NCI-H2227 (cell line): ENCODE measurements around the gene CYP46A1.

ENCODE experiments used
- DNase-seq: peaks from one replicate; lab custom pipeline; 2025; ENCODE audit not compliant: unreplicated experiment; lab: John Stamatoyannopoulos, UW

The CYP46A1 gene

GRCh38 chr14:99673305-99674063, 10.6 kb upstream of the CYP46A1 start:
- DNase-seq: no peak

DNA sequence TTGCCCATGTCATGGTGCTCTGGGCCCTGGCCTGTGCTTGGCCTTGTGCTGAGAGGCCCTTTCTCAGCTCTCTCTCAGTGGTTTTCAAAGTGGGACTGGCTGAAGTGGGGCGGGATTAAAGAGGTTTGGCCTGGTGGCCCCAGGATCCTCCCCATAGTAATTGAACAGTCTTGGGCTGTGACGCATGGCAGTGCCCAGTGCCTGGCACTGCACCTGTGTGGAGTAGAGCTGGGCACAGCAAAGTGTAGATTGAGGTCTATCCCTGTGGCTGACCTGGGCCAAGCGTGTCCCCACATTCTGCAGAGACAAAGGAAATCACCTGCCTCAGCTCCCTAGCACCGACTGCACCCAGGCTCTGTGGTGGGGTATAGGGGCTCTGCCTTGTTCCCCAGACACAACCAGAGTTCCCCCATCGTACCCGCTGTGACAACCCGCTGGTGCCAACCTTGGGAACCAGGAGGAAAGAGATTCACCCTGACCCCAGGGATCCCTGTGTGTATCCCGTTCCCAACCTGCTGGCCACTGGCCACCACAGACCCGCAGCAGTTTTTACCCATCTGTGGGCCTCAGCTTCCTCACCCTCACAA, 9.9 kb upstream of the CYP46A1 start:
- DNase-seq: no peak

- DNase-seq: no peak
Observed at GRCh38 chr14:99674776-99675381, 9.2 kb upstream of the CYP46A1 start.

DNA sequence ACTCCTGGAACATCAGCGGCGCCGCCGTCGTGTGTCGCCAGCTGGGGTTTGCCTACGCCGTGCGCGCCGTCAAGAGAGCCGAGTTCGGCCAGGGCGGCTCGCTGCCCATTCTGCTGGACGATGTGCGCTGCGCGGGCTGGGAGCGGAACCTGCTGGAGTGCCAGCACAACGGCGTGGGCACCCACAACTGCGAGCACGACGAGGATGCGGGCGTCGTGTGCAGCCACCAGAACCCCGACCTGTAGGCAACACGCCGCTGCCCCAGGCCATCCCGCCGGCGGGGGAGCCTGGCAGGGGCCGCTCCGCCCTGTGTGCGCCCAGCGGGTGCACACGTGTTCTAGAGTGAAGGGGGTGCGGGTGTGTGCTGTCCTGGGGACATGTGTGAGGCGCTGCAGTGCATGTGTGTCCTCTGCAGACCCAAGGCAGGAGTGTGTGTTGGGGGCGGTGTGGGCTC, 8.7 kb upstream of the CYP46A1 start:
- DNase-seq: no peak

DNA sequence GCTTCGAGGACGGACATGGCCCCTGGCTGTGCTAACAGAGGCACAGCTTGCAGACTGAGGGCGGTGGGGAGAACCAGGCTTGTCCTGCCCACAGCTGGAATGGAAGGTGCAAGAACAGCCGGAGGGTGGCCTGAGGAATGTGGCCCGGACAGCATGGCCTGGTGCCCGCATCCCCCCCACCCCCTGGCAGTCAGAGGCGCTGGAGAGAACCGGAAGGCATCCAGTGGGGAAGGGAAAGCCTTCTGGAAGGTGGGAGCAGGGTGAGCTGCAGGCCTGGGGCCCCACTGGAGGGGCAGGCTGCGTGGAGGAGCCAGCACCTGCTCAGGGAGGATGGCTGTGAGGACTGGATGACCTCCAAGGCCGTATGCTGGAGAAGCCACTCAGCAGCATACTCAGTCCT, 8.1 kb upstream of the CYP46A1 start:
- no peak for DNase-seq

DNA sequence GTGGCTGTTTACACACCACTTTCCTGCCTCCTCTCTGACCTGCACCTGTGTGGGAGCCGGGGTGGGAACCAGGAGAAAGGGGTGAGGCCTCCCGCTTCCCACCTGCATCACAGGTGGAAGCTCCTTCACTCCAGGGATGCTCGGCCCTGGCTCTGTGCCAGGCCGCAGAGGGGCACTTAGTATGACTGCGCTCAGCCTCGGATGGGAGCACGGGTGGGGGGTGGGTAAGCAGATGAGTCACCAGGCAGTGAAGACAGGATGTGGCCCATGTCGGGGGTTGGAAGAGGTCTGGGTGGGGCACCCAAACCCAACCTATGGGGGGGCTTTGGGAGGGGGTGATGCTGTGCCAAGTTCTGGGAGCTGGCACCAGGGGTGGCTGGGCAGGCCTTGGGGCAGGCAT, 7.4 kb upstream of the CYP46A1 start:
- no peak for DNase-seq

- DNase-seq: no peak
Observed at GRCh38 chr14:99677231-99678140, 6.6 kb upstream of the CYP46A1 start.

GRCh38 chr14:99678198-99678597, 5.9 kb upstream of the CYP46A1 start:
- DNase-seq: no peak

GRCh38 chr14:99679111-99679510, 5.0 kb upstream of the CYP46A1 start:
- no peak for DNase-seq

GRCh38 chr14:99679543-99679942, 4.6 kb upstream of the CYP46A1 start:
- no peak for DNase-seq

- no peak for DNase-seq
Observed at GRCh38 chr14:99679996-99680395, 4.1 kb upstream of the CYP46A1 start.

- peak; percentile 45 for DNase-seq
Observed at GRCh38 chr14:99681101-99681831, 2.8 kb upstream of the CYP46A1 start.

GRCh38 chr14:99681832-99682148, 2.3 kb upstream of the CYP46A1 start:
- DNase-seq: no peak

- peak; percentile 87 for DNase-seq
Observed at GRCh38 chr14:99682809-99683618, 1.1 kb upstream of the CYP46A1 start.

DNA sequence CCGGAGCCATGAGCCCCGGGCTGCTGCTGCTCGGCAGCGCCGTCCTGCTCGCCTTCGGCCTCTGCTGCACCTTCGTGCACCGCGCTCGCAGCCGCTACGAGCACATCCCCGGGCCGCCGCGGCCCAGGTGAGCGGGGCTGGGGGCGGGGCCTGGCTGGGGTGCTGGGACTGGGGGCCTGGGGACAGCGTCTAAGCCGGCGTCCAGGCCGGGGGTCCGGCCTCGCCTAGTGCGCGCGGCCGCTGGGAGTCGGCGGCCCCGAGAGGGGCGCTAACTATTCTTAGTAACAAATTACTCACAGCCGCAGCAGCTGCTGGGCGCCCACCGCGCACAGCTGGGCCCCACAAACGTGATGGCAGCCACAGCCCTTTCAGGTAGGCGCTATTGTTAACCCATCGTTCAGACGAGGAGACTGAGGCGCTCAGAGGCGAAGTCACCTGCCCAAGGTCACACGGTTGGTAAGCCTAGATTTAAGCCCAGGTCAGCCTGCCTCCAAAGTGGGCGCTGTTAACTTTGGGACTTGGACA, 374 bp downstream of the CYP46A1 start:
- DNase-seq: peak; percentile 75

- no peak for DNase-seq
Observed at GRCh38 chr14:99685151-99685591, 1.1 kb downstream of the CYP46A1 start.

GRCh38 chr14:99685596-99685995, 1.5 kb downstream of the CYP46A1 start:
- no peak for DNase-seq

- DNase-seq: no peak
Observed at GRCh38 chr14:99686557-99687283, 2.6 kb downstream of the CYP46A1 start.
